HG03565 (cell line): Measurements from ENCODE around the gene CD207.
"Not testable (repeated sequence)": the region's sequence is repeated elsewhere in the genome, so short reads cannot be mapped to it uniquely, and the experiment has no call there.

Experiments
- ATAC-seq: cut with Tn5 transposase; IDR thresholded peaks from one replicate; pipeline ENCODE4 v1.9.1; 2021; ENCODE audit warnings: mild to moderate bottlenecking, moderate library complexity; ENCODE audit not compliant: unreplicated experiment

The CD207 gene

DNA sequence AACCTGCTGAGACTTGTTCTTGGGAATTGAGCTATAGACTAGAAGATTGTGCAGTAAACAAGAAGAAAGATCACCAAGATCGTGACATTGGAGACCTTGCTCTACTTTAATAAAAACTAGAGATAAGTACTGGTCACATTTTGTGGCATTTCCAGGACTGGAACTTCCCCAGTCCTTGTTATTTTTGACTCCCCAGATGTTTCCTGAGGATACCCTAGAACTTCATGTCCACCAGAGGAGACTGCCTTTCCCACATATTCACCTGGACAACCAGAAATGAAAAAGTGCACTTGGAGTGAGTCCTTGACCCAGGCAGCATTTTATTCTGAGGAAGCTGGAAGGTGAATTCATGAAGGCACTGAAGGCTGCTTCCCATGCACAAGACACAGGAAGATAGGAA is 5.7 kb downstream of the CD207 start:
- ATAC-seq: no peak

DNA sequence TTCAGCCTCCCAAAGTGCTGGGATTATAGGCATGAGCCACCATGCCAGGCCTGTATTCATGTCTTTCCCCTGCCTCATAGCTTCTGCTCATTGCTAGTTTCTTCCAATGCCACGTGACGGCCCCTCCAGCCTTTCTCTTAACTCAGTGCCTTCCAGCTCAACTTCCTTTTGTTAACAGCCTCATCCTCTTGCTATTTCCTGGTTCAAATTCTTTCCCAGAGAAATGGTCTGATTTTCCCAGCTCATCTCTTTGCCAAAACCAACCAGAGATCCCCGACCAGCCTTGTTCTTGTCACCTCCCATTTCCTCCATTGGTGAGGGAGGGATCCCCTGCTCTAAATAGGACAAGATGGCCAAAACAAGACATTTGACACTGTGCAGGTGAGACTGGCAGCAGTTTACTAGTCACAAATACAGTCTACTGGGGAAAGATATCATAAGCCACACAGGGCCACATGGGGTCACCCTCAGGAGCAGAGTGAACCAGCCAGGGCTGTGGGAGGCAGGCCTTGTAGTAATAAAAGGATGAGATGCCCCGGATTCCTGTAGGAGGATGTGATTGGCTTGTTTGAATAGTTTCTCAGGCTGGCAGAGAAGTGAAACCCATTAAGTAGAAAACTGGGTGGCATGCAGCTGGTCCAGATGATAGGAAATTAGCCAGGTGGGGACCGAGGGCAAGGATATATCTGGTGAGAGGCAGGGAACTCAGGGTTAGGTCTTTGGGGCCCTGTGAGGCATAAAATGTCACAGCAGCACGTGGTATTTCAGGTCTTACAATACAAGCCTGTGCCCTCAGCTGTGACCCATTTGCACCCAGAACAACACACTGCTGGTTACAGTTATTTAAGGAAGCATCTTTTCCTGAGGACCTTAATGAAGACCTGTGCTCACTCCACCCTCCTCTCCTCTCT is 6.4 kb downstream of the CD207 start:
- ATAC-seq: no peak

DNA sequence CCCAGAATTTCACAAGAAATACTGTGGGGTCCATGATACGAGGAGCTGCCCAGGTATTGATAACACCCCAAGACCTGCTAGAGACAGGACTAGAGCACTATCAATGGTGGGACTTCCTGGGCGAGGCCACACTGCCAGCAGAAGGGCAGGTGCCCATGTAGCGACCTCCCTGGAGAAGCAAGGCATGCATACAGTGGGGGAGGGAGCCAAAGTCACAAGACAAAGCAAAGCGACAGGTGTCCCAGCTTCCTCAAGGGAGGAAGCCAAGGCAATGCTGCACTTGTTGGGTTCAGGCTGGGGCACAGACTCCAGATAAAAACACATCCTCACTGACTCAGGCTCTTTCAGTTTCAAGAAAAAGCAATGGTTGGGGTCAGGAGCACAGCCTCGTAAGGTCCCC is 7.5 kb downstream of the CD207 start:
- no peak for ATAC-seq

DNA sequence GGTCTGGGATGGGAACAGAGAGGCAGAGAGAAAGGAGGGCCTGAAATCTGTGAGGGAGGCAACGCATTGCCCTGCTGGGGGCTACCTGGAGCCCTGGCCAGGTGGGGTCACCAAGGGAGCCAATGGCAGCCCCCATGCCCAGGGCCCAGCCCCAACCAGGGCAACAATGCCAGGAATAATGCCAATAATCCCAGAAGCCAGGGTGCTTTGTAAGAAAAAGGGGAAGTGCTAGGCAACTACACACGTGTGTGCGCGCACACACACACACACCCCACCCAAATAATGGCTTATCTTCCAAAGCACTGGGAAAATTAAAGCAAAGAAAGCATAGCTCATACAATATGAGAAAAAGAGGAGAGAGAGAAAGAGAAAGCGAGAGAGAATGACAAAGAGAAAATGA is 8.2 kb downstream of the CD207 start:
- no peak for ATAC-seq

DNA sequence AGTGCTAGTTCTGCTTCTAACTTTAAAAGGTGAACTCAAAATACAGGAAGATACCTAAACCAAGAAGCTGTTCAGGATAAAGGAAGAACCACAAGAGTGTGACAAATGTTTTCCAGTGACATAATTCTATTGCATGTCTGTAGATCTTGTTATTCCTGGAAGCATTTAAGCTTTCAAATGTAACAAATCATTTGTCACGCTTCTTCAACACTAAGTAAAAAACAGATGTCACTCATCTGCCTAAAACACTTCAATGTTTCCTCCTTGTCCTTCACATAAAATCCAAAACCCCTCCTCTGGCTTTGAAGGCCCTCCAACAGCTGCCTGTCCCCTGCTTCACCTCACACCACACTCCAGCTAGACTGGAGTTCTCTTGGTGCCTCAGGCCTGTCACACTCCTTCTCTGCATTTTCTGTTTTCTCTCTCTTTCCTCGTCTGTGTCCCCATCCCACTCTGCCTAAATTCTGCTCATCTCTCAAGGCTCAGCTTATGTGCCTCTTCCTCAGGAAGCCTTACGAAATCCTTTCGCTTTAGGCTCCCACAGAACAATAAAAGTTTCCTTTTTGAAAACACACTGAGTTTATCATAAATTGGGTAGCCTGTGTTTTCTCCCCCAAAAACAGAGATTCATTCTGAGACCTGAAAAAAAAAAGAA is 8.8 kb downstream of the CD207 start:
- ATAC-seq: no peak

DNA sequence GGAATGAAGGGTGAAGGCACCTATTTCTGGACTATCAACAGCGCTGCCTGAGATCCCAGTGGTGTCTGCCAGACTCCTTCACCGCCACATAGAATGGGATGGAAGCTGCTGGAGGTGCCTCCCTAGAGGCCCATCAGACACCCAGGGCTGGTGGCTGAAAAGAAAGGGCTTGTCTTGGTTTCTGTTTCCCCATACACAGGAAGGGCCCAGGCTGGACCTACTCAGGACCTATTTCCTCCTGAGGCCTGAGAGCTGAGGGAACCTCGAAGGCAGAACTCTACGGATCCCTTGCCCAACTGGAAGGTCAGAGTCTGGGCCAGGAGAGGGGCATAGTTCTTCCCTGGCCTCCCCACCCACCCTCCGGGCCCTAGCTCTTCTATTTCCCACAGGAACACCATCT is 12.4 kb downstream of the CD207 start:
- ATAC-seq: no peak

DNA sequence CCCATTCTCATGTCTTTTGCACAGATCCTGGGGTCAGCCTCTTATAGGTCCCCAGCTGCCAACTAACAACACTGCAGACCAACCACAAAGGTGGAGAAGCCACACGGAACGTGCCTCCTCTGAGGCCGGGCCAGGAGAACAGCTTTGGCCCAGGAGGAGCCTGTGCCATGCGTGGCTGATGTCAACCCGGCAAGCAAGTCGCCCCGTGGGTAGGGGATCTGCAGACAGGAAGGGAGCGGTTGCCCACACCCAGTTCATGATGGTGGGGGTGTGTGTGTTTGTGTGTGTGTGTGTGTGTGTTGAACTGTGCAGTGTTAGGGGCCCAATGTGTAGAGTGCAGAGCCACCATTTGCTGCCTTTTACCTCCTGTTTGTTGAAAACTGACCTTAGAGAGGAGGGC is 12.8 kb downstream of the CD207 start:
- no peak for ATAC-seq

DNA sequence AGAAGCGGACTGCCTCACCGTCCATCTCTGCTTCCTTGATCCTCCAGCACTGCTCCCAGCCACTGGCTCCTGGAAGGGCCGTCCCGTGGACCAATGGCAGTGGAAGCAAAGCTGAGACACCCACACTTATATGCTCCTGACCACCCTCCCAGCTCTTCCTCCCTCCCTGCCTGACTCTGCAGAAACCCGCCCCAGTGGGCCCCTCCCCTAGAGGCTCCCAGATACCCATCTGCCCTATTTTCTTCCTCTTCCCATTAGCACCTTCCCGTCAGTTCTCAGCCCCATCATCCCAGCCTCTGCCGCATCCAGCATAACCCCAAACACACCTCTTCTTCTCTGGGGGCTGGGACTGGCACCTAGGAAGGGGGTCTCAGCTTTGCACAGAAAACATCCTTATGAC is 15.1 kb downstream of the CD207 start, which contains the start of gene CLEC4F:
CLEC4F (minus strand) TSS at position 101 of the 400 bp plus-strand sequence; CDS start at position 25, 76 bp downstream.
- ATAC-seq: no peak

DNA sequence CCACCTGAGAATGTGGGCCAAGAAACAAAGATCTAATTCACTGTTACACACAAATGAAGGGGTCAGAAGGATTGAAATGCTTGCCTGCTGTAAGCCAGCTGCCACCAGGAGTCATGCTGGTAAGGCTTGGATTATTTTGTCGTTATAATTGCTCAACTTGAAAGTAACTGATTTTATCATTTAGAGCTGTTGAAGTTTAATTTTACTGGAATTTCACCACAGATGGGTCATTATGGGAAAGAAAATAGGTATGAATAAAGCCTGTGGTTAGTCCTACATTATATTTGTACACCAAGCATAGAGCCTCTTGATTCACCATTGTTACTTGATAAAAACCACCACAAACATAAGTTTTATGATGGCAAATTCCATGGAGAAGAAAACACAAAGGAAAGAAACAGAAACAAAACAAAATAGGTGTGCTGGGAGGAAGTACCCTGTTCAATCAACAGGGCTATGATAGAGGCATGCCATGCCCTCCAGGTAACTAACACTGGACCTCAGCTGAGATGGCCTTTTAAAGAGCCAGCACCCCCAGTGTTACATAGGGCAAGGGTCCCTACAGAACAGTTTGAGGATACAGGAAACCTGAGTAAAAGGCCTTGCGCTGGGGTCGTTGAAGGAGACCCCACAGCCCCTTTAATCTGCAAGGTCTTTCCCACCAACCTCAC is 18.2 kb downstream of the CD207 start:
- no peak for ATAC-seq

DNA sequence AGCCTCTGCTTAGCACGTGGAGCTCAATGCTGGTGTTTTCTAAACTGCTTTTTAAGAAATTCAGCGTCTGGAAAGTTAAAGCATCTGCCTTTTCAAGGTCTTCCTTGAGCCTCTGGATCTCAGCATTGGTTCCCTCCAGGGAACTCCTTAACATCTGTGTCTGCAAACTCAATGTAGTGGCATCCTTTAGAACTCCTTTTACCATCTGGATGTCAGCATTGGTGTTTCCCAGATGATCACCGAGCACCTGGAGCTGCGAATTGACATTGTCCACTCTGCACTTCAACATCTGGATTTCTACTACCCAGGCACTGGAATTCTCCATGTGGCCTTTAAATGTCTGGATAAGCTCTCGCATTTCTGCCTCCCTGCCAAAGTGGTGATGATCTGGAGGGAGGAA is 18.9 kb downstream of the CD207 start:
- ATAC-seq: no peak

DNA sequence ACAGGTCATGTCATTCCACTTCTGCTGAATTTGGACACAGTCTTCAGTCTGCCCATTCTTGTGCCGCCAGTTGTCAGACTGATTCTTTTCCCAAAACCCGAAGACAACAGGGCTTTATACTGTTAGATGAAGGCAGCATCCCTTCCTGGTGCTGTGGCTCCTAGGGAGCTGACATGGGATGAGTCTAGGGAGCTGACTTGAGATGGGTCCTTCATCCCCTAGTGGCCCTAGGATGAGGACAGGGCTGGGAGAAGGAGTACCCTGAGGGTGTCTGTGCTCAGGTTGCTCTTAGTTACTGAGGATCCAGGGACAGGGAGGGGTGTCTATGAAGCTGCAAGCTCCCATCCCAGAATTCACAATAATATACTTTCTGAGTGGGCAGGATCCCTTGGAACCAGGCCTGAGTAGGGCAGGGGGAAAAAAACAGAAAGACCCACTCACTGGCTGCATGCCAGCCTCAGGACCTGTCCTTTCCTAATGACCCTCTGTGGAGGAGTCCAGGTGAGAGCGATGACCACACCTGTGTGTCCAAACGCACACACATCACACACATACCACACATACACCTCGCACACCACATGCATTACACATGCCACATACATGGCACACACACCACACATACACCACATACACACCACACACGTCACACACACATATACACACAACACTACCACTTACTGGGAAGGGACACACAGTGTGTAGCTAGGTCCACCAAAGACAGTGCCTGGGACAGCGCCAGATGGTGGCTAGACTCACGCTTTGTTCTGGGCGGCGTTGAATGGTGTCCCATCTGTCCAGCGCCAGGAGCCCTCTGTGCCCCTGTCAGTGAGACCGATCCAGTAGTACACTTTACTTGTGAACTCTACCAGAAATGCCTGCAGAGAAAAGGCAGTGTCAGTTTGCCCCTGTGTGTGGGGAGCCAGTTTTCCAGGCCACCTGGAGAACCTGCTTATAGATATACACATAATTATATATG is 26.3 kb downstream of the CD207 start:
- ATAC-seq: no peak

DNA sequence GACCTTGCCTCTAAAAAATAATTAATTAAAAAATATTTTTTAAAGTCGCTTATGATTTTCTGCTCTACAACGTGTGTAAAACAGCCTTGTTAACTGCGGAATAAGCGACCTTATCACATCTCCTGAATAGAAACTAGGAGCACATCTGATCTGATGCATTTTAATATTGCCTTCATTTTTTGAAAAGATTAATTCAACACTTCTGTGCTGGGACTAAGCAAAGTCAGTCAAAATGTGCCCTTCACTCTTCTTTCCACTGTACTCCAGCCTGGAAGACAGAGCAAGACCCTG is 27.8 kb downstream of the CD207 start:
- no peak for ATAC-seq

DNA sequence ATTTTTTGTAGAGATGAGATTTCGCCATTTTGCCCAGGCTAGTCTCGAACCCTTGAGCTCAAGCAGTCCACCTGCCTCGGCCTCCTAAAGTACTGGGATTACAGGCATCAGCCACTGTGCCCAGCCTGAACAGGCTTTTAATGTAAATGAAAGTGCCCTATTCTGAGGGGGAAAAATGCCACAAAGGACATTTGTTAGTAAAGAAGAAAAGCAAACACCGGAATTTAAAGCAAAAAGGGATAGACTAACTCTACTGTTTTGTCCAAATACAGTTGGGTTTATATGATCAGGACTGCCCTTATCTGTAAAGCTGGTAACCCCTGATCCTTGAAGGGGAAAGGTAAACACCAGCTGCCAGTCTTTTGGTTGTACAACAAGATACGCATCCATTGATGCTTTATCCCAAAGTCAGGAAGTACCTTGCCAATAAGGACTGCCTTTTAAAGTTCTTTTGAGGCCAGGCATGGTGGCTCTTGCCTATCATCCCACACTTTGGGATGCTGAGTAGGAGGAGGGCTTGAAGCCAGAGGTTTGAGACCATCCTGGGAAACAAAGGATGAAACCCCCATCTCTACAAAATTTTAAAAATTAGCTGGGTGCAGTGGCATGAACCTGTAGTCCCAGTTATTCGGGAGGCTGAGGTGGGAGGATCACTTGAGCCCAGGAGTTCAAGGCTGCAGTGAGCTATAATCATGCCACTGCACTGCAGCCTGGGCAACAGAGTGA is 28.4 kb downstream of the CD207 start:
- no peak for ATAC-seq

DNA sequence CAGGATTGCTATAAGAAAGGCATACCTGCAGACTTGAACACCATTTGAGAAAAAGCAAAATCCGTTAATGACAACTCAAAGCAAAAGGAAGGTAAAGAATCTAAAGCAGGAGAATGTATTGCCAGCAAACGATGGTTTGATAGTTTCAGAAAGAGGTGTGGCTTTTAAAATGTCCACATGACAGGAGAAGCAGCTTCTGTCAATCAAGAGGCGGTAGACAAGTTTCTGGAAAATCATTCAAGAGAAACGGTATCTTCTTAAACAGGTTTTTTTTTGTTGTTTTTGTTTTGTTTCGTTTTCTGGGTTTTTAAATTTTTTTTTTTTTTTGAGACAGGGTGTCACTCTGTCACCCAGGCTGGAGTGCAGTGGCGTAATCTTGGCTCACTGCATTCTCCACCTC is 29.0 kb downstream of the CD207 start:
- ATAC-seq: no peak

DNA sequence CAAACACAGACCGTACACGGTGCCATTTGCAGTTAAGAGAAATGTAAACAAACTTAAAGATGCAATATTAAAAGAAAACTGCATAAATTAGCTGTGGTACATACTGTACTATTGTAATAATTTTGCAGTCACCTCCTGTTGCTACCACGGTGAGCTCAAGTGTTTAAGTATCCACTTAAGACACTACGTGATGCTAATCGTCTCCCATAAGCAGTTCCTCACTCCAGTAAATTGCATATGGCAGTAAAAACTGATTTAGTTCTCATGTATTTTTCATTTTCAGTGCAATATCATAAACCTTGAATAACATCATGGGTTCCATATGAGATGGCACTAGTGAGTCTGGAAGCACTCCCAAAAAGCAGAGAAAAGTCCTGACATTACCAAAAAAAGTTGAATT is 29.6 kb downstream of the CD207 start:
- no peak for ATAC-seq

DNA sequence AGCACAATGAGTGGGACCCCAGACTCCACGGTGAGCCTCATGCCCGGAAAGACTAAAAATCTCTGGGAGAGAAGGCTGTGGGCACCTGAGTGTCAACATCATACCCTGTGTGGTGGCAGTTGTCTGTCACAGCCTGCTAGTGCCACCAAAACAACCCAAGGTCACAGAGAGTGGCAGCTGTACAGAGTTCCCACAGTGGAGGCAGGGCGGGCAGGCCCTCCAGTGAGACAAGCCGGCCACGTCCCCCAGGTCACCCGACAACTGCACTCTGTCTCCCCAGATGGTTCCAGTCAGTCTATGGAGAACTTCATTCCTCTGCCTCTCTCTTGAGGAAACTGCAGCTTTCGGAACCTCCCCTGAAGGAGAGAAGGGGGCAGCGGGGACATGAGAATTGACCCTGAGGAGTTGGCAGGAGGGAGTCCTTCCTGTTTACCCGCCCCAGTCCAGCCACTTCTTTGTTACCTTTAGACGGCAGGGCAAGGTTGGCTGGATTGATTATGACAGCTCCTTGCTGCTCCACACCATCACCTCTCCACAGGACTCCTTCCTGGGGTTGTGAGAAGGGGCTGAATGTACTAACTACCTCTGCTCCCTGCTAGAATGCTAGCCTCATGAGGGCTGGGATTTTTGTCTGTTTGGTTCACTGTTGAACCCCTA is 33.9 kb downstream of the CD207 start:
- ATAC-seq: no peak

DNA sequence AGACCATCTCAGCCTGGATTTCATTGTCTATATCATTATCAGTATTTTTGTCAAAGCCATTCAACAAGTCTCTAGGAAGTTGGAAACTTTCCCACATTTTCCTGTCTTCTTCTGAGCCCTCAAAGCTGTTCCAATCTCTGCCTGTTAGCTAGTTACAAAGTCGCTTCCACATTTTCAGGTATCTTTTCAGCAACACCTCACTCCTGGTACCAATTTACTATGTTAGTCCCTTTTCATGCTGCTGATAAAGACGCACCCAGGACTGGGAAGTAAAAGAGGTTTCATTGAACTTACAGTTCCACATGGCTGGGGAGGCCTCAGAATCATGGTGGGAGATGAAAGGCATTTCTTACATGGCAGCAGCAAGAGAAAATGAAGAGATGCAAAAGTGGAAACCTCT is 35.9 kb downstream of the CD207 start:
- ATAC-seq: no peak

DNA sequence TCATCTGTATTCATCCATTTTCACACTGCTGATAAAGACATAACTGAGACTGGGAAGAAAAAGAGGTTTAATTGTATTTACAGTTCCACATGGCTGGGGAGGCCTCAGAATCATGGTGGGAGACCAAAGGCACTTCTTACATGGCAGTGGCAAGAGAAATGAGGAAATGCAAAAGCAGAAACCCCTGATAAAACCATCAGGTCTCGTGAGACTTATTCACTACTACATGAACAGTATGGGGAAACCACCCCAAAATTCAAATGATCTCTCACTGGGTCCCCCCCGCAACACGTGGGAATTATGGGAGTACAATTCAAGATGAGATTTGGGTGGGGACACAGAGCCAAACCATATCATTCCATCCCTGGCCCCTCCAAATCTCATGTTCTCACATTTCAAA is 37.6 kb downstream of the CD207 start:
- not testable (repeated sequence) for ATAC-seq

DNA sequence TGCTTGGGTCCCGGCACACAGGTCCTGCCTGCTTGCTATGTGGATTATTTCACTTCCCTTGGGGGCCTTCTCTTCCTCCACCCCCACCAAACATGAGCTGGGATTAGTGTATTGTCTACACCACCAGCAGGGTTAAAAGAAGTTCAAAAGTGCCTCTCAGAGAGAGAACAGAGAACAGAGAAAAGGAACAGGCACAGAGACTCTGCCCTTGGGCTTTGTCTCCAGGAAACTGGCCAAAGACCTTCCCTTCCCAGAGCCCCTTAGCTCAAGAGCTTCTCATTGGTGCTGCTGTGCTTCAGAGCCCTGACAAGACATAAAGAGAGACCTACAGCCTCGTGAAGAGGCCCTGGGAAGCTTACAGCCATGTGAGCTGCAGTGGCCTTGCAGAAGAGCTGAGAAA is 38.1 kb downstream of the CD207 start:
- no peak for ATAC-seq

DNA sequence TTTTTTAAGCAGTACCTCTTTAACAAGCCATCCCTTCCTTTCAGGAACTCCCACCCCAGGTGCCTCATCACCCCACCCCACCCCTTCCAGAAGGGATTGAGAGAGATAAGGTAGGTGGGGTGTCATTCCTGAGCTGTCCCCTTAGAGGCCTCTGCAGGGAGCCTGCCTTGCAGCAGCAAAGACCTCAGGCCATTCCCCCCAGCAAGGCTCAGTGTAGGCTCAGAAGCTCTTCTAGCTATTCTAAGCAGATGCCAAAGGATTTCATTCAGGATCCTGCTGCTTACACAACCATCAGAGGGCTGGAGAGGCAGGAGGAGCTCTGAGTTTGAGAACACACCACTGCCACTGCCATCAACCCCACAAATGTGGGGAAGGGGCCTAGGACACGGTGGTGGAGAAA is 39.4 kb downstream of the CD207 start:
- no peak for ATAC-seq
